Myocyte (in vitro differentiated cells): ENCODE data around the gene UPK3B. TPM values are rescaled to one million over a fixed set of nuclear protein-coding genes. Genes with fewer than 3 reads are reported as not detected.
"Not testable (repeated sequence)": the region's sequence is repeated elsewhere in the genome, so short reads cannot be mapped to it uniquely, and the experiment has no call there.

ENCODE experiments used
- DNase-seq: peaks from one replicate; pipeline ENCODE4 v3.0.0-alpha.2; 2012; ENCODE audit warnings: low read depth
- total RNA-seq: library from RNA; depleted of rRNA; stranded (reverse); fragments of >200 nt; gene quantifications from 2 replicates; pipeline ENCODE4 v1.2.3, GENCODE V29; 2014

UPK3B gene
- total RNA-seq, 1 donor from 2014 or later, result 0.24 TPM

DNA sequence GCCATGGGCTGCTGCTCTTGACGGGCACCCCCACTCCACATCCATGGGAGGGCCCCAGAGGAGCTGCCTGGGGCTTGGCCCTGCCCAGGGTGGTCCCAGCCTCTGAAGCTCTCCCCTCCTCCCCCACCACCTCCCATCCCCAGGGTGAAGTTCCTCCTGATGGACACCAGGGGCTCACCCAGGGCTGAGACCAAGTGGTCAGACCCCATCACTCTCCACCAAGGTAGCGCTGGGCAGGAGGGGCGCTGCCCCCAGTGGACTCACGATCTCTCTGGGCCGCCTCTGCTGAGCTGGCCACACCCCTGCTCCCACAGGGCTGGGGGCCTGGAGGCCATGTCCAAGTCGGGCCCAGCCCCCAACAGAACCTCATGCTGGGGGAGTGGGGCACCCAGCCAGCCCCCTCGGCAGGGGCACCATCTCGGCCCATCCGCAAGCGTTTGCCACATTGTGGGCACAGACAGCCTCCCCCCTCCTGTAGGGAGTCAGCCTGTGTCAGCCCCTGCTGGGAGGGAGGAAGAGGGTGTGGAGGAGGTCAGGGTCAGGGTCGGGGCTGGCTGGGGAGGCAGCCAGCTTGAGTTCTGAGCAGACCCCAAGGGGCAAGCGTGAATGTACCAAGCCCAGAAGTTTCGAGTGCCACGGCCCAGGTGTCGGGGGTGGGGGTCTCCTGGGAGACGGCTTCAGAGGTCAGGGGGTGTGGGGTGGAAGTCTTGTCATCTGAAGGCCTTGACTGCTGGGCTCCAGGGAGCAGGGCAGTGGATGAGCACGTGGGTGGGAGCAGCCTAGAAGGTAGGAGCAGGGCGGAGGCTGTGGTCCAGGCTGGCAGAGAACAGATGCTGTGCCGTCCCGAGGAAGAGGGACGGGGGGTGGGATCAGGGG is 2.8 kb downstream of the UPK3B start:
- DNase-seq, result no peak

DNA sequence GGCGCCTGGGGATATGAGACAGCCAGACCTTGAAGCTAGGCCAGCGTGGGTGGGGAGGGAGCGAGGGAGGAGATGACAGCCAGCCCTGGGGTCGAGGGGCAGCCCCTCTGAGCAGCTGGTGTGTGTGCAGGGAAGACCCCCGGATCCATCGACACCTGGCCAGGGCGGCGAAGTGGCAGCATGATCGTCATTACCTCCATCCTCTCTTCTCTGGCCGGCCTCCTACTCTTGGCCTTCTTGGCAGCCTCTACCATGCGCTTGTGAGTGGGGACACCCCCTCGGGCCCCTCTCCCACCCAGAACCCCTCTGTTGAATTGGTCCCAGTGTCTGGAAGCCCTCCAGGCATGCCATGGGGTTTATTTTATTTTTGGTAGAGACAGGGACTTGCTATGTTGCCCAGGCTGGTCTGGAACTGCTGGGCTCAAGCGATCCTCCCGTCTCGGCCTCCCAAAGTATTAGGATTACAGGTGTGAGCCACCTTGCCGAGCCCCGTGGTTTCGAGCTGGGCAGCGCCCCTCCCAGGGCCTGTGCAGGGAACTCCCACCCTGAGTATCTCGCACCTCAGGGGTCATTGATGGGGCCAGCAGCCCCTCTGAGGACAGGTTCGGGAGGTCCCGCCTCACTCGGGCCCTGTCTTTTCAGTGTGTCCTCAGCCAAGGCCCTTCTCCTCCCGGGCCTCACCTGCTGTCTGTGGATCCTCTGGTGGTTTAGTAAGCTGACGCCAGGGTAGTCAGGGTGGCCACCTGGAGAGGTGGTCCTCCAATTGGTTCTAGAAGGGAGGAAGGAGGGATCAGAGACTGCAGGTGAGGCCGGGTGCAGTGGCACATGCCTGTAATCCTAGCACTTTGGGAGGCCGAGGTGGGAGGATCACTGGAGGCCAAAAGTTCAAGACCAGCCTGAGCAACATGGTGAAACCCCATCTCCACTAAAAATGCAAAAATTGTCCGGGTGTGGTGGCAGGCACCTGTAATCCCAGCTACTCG is 3.8 kb downstream of the UPK3B start:
- DNase-seq, result no peak

DNA sequence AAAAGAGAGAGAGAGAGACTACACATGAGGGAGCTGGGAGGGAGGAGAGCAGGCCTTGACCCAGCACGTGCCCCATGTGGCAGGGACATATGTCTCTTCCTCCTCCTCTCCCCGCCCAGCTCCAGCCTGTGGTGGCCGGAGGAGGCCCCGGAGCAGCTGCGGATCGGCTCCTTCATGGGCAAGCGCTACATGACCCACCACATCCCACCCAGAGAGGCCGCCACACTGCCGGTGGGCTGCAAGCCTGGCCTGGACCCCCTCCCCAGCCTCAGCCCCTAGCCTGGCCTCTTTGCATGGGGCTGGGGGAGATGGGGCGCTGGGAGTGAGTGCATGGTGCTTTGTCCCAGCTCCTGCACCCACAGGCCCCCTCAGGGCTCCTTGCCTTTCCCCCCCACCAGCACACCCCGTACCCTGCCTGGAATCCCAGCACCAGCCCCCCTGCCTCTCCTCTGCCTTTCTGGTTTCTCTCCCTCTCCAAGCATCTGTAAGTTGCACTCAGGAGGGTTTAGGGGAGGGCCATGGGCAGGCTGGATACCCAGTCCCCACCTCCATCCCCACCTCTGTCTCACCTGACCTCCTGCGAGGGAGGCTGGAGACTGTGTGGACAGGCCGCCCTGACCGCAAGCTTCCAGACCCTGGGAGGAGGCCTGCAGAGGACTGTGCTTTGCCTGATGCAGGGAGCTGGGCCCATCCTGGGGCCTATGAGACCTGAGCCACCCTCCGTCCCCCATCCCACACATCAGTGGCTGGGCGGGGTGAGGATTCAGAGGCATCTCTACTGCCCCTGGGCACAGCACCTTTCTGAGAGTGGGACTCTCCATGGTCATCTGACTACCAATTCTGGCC is 4.8 kb downstream of the UPK3B start:
- no peak for DNase-seq

DNA sequence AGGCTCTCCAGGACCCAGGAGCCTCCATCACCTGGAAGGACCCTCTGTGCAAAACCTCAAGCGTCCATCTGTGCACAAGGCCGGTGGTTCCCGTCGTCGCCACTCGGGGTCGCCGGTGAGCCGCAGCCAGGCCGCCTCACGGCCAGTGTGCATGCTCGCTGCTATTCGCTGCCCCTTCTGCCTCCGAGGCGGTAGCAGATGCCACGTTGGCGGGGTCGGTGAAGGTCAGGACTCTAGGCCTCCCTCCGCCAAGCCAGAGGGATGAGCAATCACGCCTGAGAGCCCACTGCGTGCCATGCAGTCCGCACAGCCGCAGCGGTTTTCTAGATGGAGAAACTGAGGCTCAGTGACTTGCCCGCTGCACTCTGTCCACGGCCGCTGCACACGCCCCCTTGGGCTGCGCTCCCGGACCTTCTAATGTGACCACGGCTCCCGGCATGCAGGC is 5.7 kb downstream of the UPK3B start:
- DNase-seq, result peak; percentile 64

DNA sequence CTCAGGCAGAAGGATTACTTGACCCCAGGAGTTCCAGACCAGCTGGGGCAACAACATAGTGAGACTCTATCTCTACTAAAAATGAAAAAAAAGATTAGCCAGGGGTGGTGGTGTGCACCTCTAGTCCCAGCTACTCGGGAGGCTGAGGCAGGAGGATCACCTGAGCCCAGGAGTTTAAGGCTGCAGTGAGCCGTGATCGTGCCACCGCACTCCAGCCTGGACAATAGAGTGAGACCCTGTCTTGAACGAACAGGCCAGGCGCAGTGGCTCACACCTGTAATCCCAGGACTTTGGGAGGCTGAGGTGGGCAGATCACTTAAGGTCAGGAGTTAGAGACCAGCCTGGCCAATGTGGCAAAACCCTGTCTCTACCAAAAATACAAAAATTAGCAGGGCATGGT is 6.6 kb downstream of the UPK3B start:
- not testable (repeated sequence) for DNase-seq

DNA sequence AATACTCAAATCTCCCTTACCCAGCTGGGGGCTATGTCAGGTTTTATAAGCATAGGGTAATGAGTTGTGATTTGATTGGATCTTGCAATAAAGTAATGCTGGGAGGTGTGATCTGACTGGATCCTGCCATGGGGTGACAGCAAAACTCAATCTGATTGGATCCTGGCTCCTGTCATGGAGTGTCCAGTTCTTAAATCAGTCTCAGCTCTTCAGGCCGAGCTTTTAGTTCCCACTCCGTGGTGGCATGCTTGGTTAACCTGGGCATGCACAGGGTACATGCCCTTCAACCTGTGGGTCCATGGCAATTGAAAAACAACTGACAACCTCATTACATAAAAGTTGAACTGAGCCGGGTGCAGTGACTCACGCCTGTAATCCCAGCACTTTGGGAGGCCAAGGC is 15.8 kb downstream of the UPK3B start:
- DNase-seq, result not testable (repeated sequence)

DNA sequence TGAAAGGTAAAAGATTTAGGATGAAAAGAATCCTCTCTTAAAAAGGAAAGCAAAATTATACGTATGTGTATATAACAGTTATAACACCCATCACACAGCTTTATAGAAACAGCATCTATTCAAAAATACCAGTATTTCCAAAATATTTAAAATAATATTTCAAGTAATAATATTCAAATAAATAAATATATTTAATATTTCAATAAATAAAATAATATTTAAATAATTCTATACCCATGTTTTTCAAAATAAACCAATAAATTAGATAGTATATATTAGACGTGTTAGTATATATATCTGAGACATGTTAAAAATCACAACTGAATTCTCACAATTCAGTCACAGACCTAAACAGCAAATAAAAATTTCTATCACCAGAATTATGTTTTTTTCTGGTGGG is 21.3 kb downstream of the UPK3B start:
- DNase-seq, result not testable (repeated sequence)

DNA sequence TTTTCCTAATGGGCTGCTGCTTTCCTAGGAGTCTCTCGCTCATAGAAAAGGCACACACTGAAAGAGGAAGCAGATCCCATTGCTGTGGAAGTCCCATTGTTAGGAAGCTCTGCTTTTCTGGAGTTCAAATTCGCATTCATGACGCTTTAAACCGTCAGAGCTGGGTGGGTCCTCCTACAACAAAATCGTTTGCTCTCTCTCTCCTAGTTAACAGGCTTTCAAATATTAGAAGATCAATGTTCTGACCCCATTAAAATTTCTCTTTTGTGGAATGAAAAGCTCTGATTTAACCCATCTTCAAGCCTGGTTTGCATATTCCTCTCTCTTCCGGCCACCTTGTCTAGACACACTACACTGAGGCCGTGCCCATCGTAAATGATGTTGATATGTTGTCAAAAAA is 32.8 kb downstream of the UPK3B start, which contains the start of gene SPDYE16:
SPDYE16 (minus strand) TSS at position 101 of the 400 bp plus-strand sequence. CDS start 1,838 bp downstream, outside the sequence.
- not testable (repeated sequence) for DNase-seq

DNA sequence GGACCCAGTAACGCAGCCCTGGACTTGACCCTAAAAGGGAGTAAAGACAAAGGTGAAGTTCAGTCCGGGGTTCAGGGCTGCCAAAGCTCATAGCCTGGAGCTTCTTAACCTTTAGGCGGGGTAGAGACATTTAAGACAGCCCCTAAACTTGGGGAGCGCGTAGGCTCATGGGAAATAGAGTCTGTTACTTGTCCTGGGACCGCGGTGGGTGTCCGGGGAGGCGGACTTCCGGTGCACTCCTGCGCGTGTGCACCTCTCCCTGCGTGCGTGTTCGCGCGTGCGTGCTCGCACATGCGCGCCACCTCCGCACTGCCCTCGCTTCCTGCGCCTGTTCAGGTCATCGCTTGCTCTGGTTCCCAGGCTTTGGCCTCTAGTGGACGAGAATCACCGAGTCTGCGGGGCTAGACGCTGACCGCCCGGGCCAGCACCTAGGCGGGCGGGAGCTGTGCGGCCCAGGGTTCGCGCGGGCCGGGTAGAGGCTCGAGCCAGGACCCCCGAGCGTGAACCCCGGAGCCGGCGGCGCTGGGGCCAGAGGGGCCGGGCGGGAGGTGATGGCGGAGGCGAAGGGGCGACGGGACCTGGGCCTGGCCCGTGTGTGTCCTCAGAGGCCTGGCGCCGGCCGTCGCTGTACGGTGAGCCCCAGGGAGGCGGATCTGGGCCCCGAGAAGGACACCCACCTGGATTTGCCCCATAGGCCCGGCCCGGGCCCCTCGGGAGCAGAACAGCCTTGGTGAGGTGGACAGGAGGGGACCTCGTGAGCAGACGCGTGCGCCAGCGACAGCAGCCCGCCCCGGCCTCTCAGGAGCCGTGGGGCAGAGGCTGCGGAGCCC is 38.9 kb downstream of the UPK3B start:
- DNase-seq, result peak; percentile 92

DNA sequence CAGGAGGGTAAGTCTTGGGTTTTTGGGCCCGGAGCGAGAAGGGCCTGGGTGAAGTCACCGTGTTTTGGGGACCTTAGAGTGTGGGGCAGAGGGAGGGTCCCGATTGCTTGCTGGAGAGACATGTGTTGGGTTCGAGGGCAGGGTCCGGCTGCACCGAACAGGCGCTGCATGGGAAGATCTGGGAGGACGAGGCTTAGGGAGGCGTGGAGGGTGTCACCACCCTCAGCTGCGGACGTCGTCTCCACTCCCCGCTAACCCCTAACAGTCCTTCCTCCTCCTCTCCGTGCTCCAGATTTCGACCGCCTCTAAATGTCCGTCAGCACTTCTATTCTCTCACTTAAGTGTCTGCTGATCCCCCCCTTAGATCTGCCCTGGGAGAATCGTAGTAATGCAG is 39.5 kb downstream of the UPK3B start:
- DNase-seq, result not testable (repeated sequence)

DNA sequence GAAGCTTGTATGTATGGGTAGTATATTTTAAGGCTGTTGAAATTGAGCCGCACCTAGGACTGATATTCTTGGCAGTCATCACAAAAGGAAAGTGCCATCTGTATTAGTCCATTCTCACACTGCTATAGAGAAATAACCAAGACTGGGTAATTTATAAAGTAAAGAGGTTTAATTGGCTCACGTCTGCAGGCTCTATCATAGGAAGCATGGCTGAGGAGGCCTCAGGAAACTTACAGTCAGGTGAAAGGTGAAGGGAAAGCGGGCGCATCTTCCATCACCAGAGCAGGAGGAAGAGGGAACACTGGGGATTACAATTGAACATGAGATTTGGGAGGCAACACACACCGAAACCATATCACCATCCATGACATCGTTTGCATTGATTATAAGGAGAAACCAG is 41.6 kb downstream of the UPK3B start:
- not testable (repeated sequence) for DNase-seq

DNA sequence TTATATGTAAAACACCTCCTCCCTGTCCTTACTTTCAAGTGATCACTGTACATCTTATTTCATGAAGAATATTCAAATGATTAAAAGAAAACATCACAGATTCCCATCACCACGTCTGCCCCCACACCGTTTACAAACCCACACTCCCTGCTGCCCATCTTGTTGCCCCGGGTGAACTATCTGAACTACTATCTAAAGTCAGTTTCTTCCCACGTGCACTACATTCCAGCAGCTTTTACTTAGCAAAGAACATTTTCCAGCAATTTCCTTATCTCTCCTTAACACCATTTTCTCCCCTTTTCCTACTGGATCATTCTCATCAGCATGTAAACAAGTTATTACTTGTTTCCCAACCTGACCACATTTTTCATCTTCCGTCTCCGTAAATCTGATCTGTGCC is 49.3 kb downstream of the UPK3B start:
- DNase-seq, result not testable (repeated sequence)

DNA sequence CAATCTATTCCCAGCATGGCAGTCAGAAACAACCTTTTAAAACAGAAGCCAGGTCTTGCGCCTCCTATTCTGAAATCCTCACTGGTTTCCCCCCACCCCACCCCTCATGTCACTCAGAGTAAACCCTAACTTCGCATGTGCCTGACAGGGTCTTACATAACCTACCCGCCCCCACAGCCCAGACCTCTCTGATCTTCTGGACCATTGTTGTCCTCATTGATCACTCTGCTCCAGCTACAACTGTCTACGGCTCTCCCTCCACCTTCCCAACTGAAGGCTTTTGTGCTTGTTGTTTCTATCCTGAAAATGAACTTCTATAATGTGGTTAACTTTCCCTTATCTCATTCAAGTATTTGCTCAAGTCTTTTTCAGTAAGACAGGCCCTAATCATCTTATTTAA is 49.8 kb downstream of the UPK3B start:
- DNase-seq, result not testable (repeated sequence)

DNA sequence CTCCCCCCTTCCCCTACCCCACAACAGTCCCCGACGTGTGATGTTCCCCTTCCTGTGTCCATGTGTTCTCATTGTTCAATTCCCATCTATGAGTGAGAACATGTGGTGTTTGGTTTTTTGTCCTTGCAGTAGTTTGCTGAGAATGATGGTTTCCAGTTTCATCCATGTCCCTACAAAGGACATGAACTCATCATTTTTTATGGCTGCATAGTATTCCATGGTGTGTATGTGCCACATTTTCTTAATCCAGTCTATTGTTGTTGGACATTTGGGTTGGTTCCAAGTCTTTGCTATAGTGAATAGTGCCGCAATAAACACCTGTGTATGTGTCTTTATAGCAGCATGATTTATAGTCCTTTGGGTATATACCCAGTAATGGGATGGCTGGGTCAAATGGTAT is 51.0 kb downstream of the UPK3B start:
- DNase-seq, result not testable (repeated sequence)

DNA sequence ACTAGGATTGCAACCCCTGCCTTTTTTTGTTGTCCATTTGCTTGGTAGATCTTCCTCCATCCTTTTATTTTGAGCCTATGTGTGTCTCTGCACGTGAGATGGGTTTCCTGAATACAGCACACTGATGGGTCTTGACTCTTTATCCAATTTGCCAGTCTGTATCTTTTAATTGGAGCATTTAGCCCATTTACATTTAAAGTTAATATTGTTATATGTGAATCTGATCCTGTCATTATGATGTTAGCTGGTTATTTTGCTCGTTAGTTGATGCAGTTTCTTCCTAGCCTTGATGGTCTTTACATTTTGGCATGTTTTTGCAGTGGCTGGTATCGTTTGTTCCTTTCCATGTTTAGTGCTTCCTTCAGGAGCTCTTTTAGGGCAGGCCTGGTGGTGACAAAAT is 54.6 kb downstream of the UPK3B start:
- not testable (repeated sequence) for DNase-seq

Other genes starting within 250 kb of the UPK3B start
- gene HSPB1, start 207.9 kb upstream of the UPK3B start, total RNA-seq, result 702 and 809 TPM in 2 replicates
- 258 and 294 TPM in 2 replicates for gene YWHAG, start 151.6 kb upstream of the UPK3B start, total RNA-seq
- 0.88 TPM in 1 of 2 replicates, not detected in the other for gene SSC4D, start 100.9 kb upstream of the UPK3B start, total RNA-seq
- gene ZP3, start 85.6 kb upstream of the UPK3B start, total RNA-seq, result 1.6 TPM in 1 of 2 replicates, not detected in the other
- gene DTX2, start 48.8 kb upstream of the UPK3B start, total RNA-seq, result 14.4 and 21.7 TPM in 2 replicates
- 0.11 and 1.8 TPM in 2 replicates for gene SPDYE16, start 32.7 kb downstream of the UPK3B start, total RNA-seq
- 13.9 and 14.6 TPM in 2 replicates for gene POMZP3, start 116.7 kb downstream of the UPK3B start, total RNA-seq